COLO668 (cell line): Measurements from ENCODE around the gene PKP4.

Experiments
- DNase-seq: peaks from one replicate; lab custom pipeline; 2025; ENCODE audit not compliant: unreplicated experiment; lab: John Stamatoyannopoulos, UW

Gene PKP4

GRCh38 chr2:158533009-158533408 is 76.3 kb downstream of the PKP4 start:
- no peak for DNase-seq

GRCh38 chr2:158539176-158540005 is 82.6 kb downstream of the PKP4 start:
- peak; percentile 30 for DNase-seq

GRCh38 chr2:158542577-158542976 is 85.8 kb downstream of the PKP4 start:
- no peak for DNase-seq

GRCh38 chr2:158543957-158544356 is 87.2 kb downstream of the PKP4 start:
- no peak for DNase-seq

GRCh38 chr2:158544998-158545397 is 88.2 kb downstream of the PKP4 start:
- DNase-seq: no peak

- no peak for DNase-seq
Observed at GRCh38 chr2:158546412-158547144, 89.8 kb downstream of the PKP4 start.

- DNase-seq: no peak
Observed at GRCh38 chr2:158553257-158553656, 96.5 kb downstream of the PKP4 start.

GRCh38 chr2:158554996-158555395 is 98.2 kb downstream of the PKP4 start:
- no peak for DNase-seq

- DNase-seq: no peak
Observed at GRCh38 chr2:158556124-158556523, 99.4 kb downstream of the PKP4 start.

GRCh38 chr2:158557752-158558151 is 101.0 kb downstream of the PKP4 start:
- DNase-seq: no peak

GRCh38 chr2:158559252-158559651 is 102.5 kb downstream of the PKP4 start:
- DNase-seq: no peak

GRCh38 chr2:158560259-158560658 is 103.5 kb downstream of the PKP4 start:
- DNase-seq: no peak

GRCh38 chr2:158561054-158561453 is 104.3 kb downstream of the PKP4 start:
- DNase-seq: no peak

- DNase-seq: no peak
Observed at GRCh38 chr2:158567208-158567607, 110.5 kb downstream of the PKP4 start.

- DNase-seq: no peak
Observed at GRCh38 chr2:158569284-158569683, 112.5 kb downstream of the PKP4 start.

- no peak for DNase-seq
Observed at GRCh38 chr2:158570869-158571268, 114.1 kb downstream of the PKP4 start.

GRCh38 chr2:158573739-158574138 is 117.0 kb downstream of the PKP4 start:
- DNase-seq: no peak

- DNase-seq: no peak
Observed at GRCh38 chr2:158575051-158575635, 118.4 kb downstream of the PKP4 start.

- no peak for DNase-seq
Observed at GRCh38 chr2:158577141-158577540, 120.4 kb downstream of the PKP4 start.

- no peak for DNase-seq
Observed at GRCh38 chr2:158578703-158579330, 122.1 kb downstream of the PKP4 start.

GRCh38 chr2:158579928-158580327 is 123.2 kb downstream of the PKP4 start:
- DNase-seq: no peak
